Neural cell (in vitro differentiated cells): ENCODE results near the gene ANKDD1B.

Experiments used
- CTCF ChIP-seq: fragments of 450-650 bp; IDR thresholded peaks from 2 replicates; pipeline ENCODE4 v1.5.1; 2014; ENCODE audit warnings: antibody characterized with exemption, mild to moderate bottlenecking, moderate library complexity; ENCODE audit not compliant: poor library complexity, severe bottlenecking
- EP300 ChIP-seq: fragments of 450-650 bp; conservative IDR thresholded peaks from 2 replicates; pipeline ENCODE4 v1.6.1; 2014; ENCODE audit warnings: antibody characterized with exemption, mild to moderate bottlenecking, moderate library complexity; ENCODE audit not compliant: poor library complexity, severe bottlenecking
- EZH2 ChIP-seq: fragments of 200-600, 300-800 bp; shearing (Covaris generic), sonication (generic); IDR thresholded peaks from 2 replicates; pipeline ENCODE4 v1.6.1; 2014; ENCODE audit warnings: antibody characterized with exemption, low read length, borderline replicate concordance, mild to moderate bottlenecking; ENCODE audit not compliant: insufficient read depth, poor library complexity, severe bottlenecking
- MXI1 ChIP-seq: fragments of 450-650 bp; conservative IDR thresholded peaks from 2 replicates; pipeline ENCODE4 v1.6.1; 2014; ENCODE audit warnings: antibody characterized with exemption, mild to moderate bottlenecking; ENCODE audit not compliant: poor library complexity, severe bottlenecking
- POLR2AphosphoS5 ChIP-seq: IDR thresholded peaks from 2 replicates; pipeline ENCODE4 v1.6.1; 2012
- RAD21 ChIP-seq: fragments of 450-650 bp; conservative IDR thresholded peaks from 2 replicates; pipeline ENCODE4 v1.6.1; 2014; ENCODE audit warnings: antibody characterized with exemption, mild to moderate bottlenecking, moderate library complexity
- REST ChIP-seq: IDR thresholded peaks from 2 replicates; pipeline ENCODE4 v1.6.1; 2012; ENCODE audit warnings: borderline replicate concordance
- TAF1 ChIP-seq: IDR thresholded peaks from 2 replicates; pipeline ENCODE4 v1.6.1; 2012; ENCODE audit warnings: low read depth

- TF ChIP-seq EP300 (no peak), RAD21 (no peak), CTCF (no peak), POLR2AphosphoS5 (no peak), EZH2 (no peak), TAF1 (no peak), REST (no peak), MXI1 (no peak)
Measured at GRCh38 chr5:75654693-75655295, 43.5 kb downstream of the ANKDD1B start.
